ENCODE data around the gene LDAF1.
A peak's percentile ranks its signal among the peaks of the same experiment; 100 is the strongest.
"Not testable (repeated sequence)": the region's sequence is repeated elsewhere in the genome, so short reads cannot be mapped to it uniquely, and the experiment has no call there.

Gene LDAF1

DNA sequence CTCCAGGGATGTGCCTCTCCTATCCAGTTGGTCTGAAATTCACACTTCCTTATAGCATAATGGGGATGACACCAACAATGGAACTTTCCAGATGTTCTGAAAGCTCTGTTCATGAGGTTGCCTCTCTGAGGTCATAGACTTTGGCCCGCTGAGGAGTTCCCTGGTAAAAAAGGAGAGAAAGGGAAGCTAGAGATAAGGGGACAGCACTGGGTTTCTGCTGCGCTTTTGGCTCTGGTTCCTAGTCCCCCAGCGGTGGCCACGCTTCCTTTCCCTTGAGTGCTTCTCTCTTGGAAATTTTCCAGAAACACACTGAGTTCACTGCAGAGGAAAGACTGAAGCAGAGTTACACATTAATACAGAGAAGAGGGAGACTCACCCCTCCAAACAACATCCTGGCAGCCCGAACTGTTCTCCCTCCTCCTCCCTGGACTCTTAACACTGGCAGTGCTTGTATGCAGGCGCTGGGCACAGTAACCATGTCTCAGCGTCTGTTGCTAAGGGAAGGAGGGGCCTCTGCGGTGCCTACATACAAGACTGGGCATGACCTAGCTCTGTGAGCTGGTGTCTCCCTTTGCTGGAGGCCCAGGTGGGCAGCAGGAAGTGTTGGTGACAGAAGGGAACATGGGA lies 8.0 kb upstream of the LDAF1 start, which contains the start of gene DNAH3:
TSS of gene DNAH3 (minus strand) at position 472 of the 627 bp plus-strand sequence. CDS start 527 bp downstream, outside the sequence.
- H3K27me3 ChIP-seq (replicated peaks; ENCODE audit: control insufficient read depth, insufficient read depth, low read length): peaks cover 15% of the 10 kb centered on the region
- H3K9me3 ChIP-seq (ENCODE audit: control insufficient read depth, low read length): no peaks in the 10 kb centered on the region
- H3K4me3 ChIP-seq (ENCODE audit: low read length): no peak within 1 kb of the TSS
- no peaks in the 10 kb centered on the region for H3K36me3 ChIP-seq (ENCODE audit: control insufficient read depth, insufficient read depth, low read length, severe bottlenecking)
- DNase-seq (ENCODE audit: low read depth): no peak
- no peak within 1 kb of the TSS for H3K9ac ChIP-seq (ENCODE audit: low read length)
- H3K4me1 ChIP-seq (ENCODE audit: control insufficient read depth, insufficient read depth, low read length): peaks cover 6% of the 10 kb centered on the region

DNA sequence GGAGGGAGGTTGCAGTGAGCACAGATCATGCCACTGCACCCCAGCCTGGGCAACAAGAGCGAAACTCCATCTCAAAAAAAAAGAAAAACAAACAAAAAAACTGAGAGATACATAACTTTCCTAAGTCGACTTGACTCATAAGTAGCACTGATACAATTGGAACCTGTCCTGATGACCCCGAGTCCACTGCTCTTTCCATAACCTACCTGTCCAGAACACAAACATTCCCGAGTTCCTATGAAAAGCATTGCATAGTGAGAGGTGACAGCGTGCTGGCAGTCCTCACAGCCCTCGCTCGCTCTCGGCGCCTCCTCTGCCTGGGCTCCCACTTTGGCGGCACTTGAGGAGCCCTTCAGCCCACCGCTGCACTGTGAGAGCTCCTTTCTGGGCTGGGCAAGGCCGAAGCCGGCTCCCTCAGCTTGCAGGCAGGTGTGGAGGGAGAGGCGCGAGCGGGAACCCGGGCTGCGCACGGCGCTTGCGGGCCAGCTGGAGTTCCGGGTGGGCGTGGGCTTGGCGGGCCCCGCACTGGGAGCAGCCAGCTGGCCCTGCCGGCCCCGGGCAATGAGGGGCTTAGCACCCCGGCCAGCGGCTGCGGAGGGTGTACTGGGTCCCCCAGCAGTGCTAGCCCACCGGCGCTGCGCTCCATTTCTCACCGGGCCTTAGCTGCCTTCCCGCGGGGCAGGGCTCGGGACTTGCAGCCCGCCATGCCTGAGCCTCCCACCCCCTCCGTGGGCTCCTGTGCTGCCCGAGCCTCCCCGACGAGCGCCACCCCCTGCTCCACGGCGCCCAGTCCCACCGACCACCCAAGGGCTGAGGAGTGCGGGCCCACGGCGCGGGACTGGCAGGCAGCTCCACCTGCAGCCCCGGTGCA lies 6.1 kb upstream of the LDAF1 start:
- DNase-seq (ENCODE audit: low read depth); H3K4me3 ChIP-seq (ENCODE audit: low read length); H3K36me3 ChIP-seq (ENCODE audit: control insufficient read depth, insufficient read depth, low read length, severe bottlenecking); H3K9ac ChIP-seq (ENCODE audit: low read length); H3K4me1 ChIP-seq (ENCODE audit: control insufficient read depth, insufficient read depth, low read length); H3K9me3 ChIP-seq (ENCODE audit: control insufficient read depth, low read length): not testable (repeated sequence)
- H3K27me3 ChIP-seq (replicated peaks; ENCODE audit: control insufficient read depth, insufficient read depth, low read length): peaks cover 10% of the 10 kb centered on the region

DNA sequence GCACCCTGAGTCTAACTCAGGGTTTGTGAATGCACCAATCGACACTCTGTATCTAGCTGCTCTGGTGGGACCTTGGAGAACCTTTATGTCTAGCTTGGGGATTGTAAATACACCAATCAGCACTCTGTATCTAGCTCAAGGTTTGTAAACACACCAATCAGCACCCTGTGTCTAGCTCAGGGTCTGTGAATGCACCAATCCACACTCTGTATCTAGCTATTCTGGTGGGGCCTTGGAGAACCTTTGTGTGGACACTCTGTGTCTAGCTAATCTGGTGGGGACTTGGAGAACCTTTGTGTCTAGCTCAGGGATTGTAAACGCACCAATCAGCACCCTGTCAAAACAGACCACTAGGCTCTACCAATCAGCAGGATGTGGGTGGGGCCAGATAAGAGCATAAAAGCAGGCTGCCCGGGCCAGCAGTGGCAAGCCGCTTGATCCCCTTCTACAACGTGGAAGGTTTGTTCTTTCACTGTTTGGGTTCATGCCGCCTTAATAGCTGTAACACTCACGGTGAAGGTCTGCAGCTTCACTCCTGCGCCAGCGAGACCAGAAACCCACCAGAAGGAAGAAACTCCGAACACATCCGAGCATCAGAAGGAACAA lies 5.2 kb upstream of the LDAF1 start:
- not testable (repeated sequence) for H3K36me3 ChIP-seq (ENCODE audit: control insufficient read depth, insufficient read depth, low read length, severe bottlenecking); H3K9ac ChIP-seq (ENCODE audit: low read length); DNase-seq (ENCODE audit: low read depth); H3K9me3 ChIP-seq (ENCODE audit: control insufficient read depth, low read length); H3K4me3 ChIP-seq (ENCODE audit: low read length)
- Histone ChIP-seq H3K27me3 (replicated peaks; ENCODE audit: control insufficient read depth, insufficient read depth, low read length) (peaks cover 10% of the 10 kb centered on the region), H3K4me1 (ENCODE audit: control insufficient read depth, insufficient read depth, low read length) (peaks cover 18% of the 10 kb centered on the region)

DNA sequence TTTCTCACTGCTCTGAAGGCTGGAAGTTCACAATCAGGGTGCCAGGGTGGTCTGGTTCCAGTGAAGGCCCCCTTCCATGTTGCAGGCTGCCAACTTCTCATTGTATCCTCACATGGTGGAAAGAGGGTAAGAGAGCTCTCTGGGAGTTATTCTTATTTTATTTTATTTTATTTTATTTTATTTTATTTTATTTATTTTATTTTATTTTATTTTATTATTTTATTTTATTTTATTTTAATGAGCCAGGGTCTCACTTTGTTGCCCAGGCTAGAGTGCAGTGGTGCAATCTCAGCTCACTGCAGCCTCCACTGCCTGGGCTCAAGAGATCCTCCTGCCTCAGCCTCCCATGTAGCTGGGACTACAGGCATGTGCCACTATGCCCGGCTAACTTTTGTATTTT lies 2.5 kb upstream of the LDAF1 start:
- H3K36me3 ChIP-seq (ENCODE audit: control insufficient read depth, insufficient read depth, low read length, severe bottlenecking); H3K4me3 ChIP-seq (ENCODE audit: low read length); H3K9ac ChIP-seq (ENCODE audit: low read length); H3K9me3 ChIP-seq (ENCODE audit: control insufficient read depth, low read length); DNase-seq (ENCODE audit: low read depth); H3K27me3 ChIP-seq (replicated peaks; ENCODE audit: control insufficient read depth, insufficient read depth, low read length): not testable (repeated sequence)
- peaks cover 28% of the 10 kb centered on the region for H3K4me1 ChIP-seq (ENCODE audit: control insufficient read depth, insufficient read depth, low read length)

DNA sequence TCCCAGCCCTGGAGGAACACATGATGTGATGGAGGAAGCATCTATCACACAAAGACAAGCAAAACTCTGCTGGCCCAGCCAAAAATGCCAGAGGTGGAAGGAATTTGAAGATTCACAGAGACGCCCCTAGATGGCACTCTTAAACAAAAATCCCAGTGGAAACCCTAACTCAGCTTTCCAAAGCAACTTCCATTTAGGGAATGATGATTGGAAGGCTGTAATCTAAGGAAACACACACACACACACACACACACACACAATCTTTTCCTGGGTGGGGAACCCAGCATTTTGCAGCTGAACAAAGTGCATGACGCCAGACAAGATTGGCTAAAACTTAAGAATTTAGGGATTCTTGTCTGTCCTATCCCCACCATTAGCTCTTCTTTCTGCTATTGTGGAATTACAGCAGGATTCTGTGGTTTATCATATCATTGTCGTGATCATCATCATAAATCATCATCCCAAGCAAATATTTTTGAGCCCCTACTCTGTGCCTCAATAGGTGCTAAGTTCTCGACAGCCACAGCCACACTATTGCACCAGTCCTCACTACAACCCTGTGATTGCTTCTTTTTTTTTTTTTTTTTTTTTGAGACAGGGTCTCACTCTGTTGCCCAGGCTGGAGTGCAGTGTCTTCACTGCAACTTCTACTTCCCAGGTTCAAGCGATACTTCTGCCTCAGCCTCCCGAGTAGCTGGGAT lies 1.6 kb upstream of the LDAF1 start:
- Histone ChIP-seq H3K9me3 (ENCODE audit: control insufficient read depth, low read length) (no peaks in the 10 kb centered on the region), H3K36me3 (ENCODE audit: control insufficient read depth, insufficient read depth, low read length, severe bottlenecking) (no peaks in the 10 kb centered on the region), H3K4me3 (ENCODE audit: low read length) (no peak overlapping the region), H3K9ac (ENCODE audit: low read length) (no peak overlapping the region), H3K27me3 (replicated peaks; ENCODE audit: control insufficient read depth, insufficient read depth, low read length) (no peaks in the 10 kb centered on the region), H3K4me1 (ENCODE audit: control insufficient read depth, insufficient read depth, low read length) (peaks cover 34% of the 10 kb centered on the region)
- DNase-seq (ENCODE audit: low read depth): peak; percentile 87

DNA sequence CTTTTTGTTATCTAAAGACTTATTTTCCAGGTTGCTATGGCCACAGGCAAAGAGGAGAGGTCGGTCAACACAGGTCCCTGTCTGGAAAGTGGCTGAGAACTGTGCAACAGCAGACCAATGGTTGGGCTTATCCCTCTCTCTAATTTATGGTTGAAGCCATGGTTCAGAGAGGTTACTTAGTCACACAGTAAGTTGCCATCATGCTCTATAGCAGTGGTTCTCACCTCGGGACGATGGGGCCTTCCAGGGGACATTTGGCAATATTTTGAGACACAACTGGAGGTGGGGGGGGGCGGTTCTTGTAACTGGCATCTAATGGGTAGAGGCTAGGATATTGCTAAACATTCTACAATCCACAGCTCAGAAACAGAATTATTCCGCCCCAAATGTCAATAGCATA lies 842 bp upstream of the LDAF1 start:
- peak overlapping the region; percentile 89 for H3K9ac ChIP-seq (ENCODE audit: low read length)
- H3K4me1 ChIP-seq (ENCODE audit: control insufficient read depth, insufficient read depth, low read length): peaks cover 40% of the 10 kb centered on the region
- no peaks in the 10 kb centered on the region for H3K36me3 ChIP-seq (ENCODE audit: control insufficient read depth, insufficient read depth, low read length, severe bottlenecking)

DNA sequence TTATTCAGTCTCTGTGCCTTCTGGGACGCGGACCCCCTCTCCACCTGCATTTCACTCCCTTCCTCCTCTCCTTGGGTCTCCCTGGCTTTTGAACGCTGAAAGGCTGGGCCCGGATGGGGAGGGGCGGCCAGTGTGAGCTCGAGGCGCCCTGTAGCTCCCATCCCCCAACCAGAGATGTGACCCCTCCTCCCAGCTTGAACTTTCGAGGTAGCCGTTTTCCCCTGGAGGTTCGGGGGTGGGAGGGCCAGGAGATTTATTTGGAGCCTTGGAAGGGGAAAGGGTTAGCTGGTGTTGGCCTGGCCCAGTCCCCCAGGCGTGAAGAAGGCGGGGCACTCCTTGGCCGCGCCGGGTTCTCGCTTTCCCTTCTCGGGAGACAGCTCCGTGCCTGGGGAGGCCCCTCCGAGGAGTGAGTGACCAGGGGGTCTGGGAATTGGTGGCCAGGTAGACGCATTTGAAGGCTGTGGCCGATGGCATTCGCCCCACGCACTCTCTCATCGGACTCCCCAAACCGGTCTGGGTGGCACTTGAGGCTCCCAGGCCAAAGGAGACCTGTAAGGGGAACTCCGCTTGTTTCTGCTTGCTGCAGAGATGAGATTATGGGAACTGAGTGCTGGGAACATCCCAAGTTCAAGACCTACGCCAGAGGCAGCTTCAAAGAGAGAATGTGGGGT lies 942 bp downstream of the LDAF1 start:
- DNase-seq (ENCODE audit: low read depth): peak; percentile 16
- peaks cover 53% of the 10 kb centered on the region for H3K4me1 ChIP-seq (ENCODE audit: control insufficient read depth, insufficient read depth, low read length)
- no peaks in the 10 kb centered on the region for H3K9me3 ChIP-seq (ENCODE audit: control insufficient read depth, low read length)
- H3K36me3 ChIP-seq (ENCODE audit: control insufficient read depth, insufficient read depth, low read length, severe bottlenecking): peaks cover 6% of the 10 kb centered on the region
- H3K27me3 ChIP-seq (replicated peaks; ENCODE audit: control insufficient read depth, insufficient read depth, low read length): no peaks in the 10 kb centered on the region
- peak overlapping the region; percentile 89 for H3K9ac ChIP-seq (ENCODE audit: low read length)
- H3K4me3 ChIP-seq (ENCODE audit: low read length): peak overlapping the region; percentile 86

More for the DNA sequence above, 842 bp upstream of the LDAF1 start:
- H3K27me3 ChIP-seq (replicated peaks; ENCODE audit: control insufficient read depth, insufficient read depth, low read length): no peaks in the 10 kb centered on the region
- H3K4me3 ChIP-seq (ENCODE audit: low read length): peak overlapping the region; percentile 86
- no peak for DNase-seq (ENCODE audit: low read depth)
- H3K9me3 ChIP-seq (ENCODE audit: control insufficient read depth, low read length): no peaks in the 10 kb centered on the region

DNA sequence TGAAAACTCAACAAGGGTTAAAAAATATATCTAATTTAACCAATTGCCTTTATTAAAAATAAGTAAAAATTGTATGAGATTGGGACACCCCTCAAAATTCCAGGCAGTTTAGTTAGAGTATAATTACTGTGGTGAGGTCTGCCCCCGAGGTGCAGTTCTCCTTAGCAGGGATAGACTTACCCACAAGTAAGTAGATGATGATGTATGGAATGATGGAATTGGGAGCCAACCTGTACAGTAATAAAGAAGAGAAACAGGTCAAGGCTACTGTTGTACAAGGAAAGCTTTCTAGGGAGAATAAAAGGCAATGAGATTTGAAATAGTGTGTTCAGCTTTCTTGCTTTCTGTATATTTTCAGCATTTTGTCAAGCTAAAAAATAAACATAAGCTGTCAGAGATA lies 1.8 kb downstream of the LDAF1 start:
- H3K27me3 ChIP-seq (replicated peaks; ENCODE audit: control insufficient read depth, insufficient read depth, low read length): no peaks in the 10 kb centered on the region
- H3K4me3 ChIP-seq (ENCODE audit: low read length): peak overlapping the region; percentile 86
- peaks cover 53% of the 10 kb centered on the region for H3K4me1 ChIP-seq (ENCODE audit: control insufficient read depth, insufficient read depth, low read length)
- no peak for DNase-seq (ENCODE audit: low read depth)
- H3K9me3 ChIP-seq (ENCODE audit: control insufficient read depth, low read length): no peaks in the 10 kb centered on the region
- H3K36me3 ChIP-seq (ENCODE audit: control insufficient read depth, insufficient read depth, low read length, severe bottlenecking): peaks cover 11% of the 10 kb centered on the region
- H3K9ac ChIP-seq (ENCODE audit: low read length): no peak overlapping the region

DNA sequence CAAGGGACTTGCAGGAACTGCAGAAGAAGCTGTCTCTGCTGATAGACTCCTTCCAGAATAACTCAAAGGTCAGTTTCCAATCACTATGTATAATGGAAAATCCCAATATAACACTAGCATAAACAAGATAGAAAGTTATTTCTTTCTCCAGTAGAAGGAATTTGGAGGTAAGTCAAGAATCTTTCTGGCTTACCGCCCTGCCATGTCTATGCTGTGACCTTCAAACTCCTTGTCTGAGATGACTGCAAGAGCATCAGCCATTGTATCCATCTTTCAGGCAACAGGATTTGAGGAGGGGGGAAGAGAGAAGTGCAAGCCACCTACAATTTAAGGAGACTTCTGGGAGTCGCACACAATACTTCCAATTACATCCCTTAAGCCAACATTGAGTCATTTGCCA lies 2.7 kb downstream of the LDAF1 start:
- H3K4me1 ChIP-seq (ENCODE audit: control insufficient read depth, insufficient read depth, low read length): peaks cover 53% of the 10 kb centered on the region
- no peak for DNase-seq (ENCODE audit: low read depth)
- no peak overlapping the region for H3K9ac ChIP-seq (ENCODE audit: low read length)
- H3K4me3 ChIP-seq (ENCODE audit: low read length): peak overlapping the region; percentile 86
- peaks cover 21% of the 10 kb centered on the region for H3K36me3 ChIP-seq (ENCODE audit: control insufficient read depth, insufficient read depth, low read length, severe bottlenecking)
- no peaks in the 10 kb centered on the region for H3K27me3 ChIP-seq (replicated peaks; ENCODE audit: control insufficient read depth, insufficient read depth, low read length)
- H3K9me3 ChIP-seq (ENCODE audit: control insufficient read depth, low read length): no peaks in the 10 kb centered on the region

DNA sequence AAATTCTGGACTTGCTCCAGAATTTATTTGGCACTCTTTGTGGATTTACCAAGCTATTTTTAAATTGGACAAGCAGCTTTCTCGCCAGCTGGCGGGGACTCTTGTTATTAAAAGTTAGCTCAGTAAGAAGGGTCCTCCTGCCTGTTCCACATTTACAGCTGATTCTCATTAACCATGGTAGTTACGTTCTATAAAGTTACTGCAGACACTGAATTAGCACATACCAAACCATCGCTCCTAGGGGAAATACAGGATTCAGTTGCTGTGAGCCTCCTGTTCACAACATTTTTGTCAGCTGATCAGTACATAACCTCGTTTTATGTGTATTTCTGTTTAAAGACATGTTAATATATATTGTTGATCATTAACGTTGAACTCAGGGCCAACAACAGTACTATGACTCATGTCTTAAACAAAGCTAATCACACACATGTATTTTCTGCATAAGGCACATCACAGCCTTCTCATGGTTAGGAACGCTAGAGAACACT lies 4.2 kb downstream of the LDAF1 start:
- H3K4me3 ChIP-seq (ENCODE audit: low read length): peak overlapping the region; percentile 53
- H3K9me3 ChIP-seq (ENCODE audit: control insufficient read depth, low read length): no peaks in the 10 kb centered on the region
- no peak for DNase-seq (ENCODE audit: low read depth)
- H3K27me3 ChIP-seq (replicated peaks; ENCODE audit: control insufficient read depth, insufficient read depth, low read length): no peaks in the 10 kb centered on the region
- H3K36me3 ChIP-seq (ENCODE audit: control insufficient read depth, insufficient read depth, low read length, severe bottlenecking): peaks cover 32% of the 10 kb centered on the region
- peak overlapping the region; percentile 1 for H3K9ac ChIP-seq (ENCODE audit: low read length)
- H3K4me1 ChIP-seq (ENCODE audit: control insufficient read depth, insufficient read depth, low read length): peaks cover 46% of the 10 kb centered on the region
